ENCODE measurements around the gene IMMP1L. TPM values are rescaled to one million over a fixed set of nuclear protein-coding genes. Genes with fewer than 3 reads are reported as not detected.

IMMP1L gene
- total RNA-seq, 1 donor from 2014 or later: 27.1 TPM

GRCh38 chr11:31383116-31383515 is 126.3 kb downstream of the IMMP1L start:
- Histone ChIP-seq H3K4me3 (ENCODE audit: low read depth, low read length) (no peak overlapping the region), H3K27me3 (ENCODE audit: control insufficient read depth, insufficient read depth, low read length) (no peaks in the 10 kb centered on the region), H3K36me3 (ENCODE audit: control insufficient read depth, insufficient read depth, low read length) (no peaks in the 10 kb centered on the region)
- no peak for TF ChIP-seq CTCF (IDR thresholded peaks at IDR 0.05; ENCODE audit: insufficient read depth, low read length, poor library complexity, severe bottlenecking)
- no peak for DNase-seq (ENCODE audit: low read depth)

Other genes starting within 250 kb of the IMMP1L start
- 0.21 and 0.48 TPM in 2 replicates for gene DCDC1, start 139.9 kb downstream of the IMMP1L start, total RNA-seq
- gene DNAJC24, start 139.8 kb downstream of the IMMP1L start, total RNA-seq: 7.8 and 17.1 TPM in 2 replicates
- 19.1 and 23.5 TPM in 2 replicates for gene ELP4, start 145 bp upstream of the IMMP1L start, total RNA-seq

Data from kidney epithelial cell (primary cell).